WTC11 (cell line): ENCODE measurements around the gene TGIF1.

Experiments used
- ELF4 ChIP-seq: sonication (generic); formaldehyde crosslinking; IDR thresholded peaks from 2 replicates; pipeline ENCODE4 v1.8.1; 2022; ENCODE audit warnings: low read depth, mild to moderate bottlenecking, moderate library complexity, missing genetic modification reagents
- FOXP1 ChIP-seq: sonication (generic); formaldehyde crosslinking; IDR thresholded peaks from 2 replicates; pipeline ENCODE4 v1.8.0; 2022; ENCODE audit warnings: missing genetic modification reagents, mild to moderate bottlenecking, moderate library complexity, borderline replicate concordance
- HMGA2 ChIP-seq: fragments of 250-450 bp; sonication (Bioruptor Pico); IDR thresholded peaks from 2 replicates; pipeline ENCODE4 v1.4.0; 2021; ENCODE audit warnings: mild to moderate bottlenecking, moderate library complexity
- KAT7 ChIP-seq: sonication (generic); formaldehyde crosslinking; IDR thresholded peaks from 2 replicates; pipeline ENCODE4 v1.8.1; 2023; ENCODE audit warnings: missing genetic modification reagents, mild to moderate bottlenecking, borderline replicate concordance
- MLX ChIP-seq: sonication (generic); formaldehyde crosslinking; IDR thresholded peaks from 2 replicates; pipeline ENCODE4 v1.8.1; 2023; ENCODE audit warnings: mild to moderate bottlenecking, missing genetic modification reagents, moderate library complexity
- NR3C1 ChIP-seq: sonication (generic); formaldehyde crosslinking; conservative IDR thresholded peaks from 2 replicates; pipeline ENCODE4 v1.8.1; 2023; ENCODE audit warnings: low read depth, mild to moderate bottlenecking, missing genetic modification reagents
- PREB ChIP-seq: sonication (generic); formaldehyde crosslinking; IDR thresholded peaks from 2 replicates; pipeline ENCODE4 v1.8.1; 2022; ENCODE audit warnings: mild to moderate bottlenecking, missing genetic modification reagents, moderate library complexity, borderline replicate concordance
- SMAD3 ChIP-seq: sonication (generic); formaldehyde crosslinking; IDR thresholded peaks from 2 replicates; pipeline ENCODE4 v1.8.0; 2022; ENCODE audit warnings: missing genetic modification reagents, mild to moderate bottlenecking, borderline replicate concordance
- ZBTB21 ChIP-seq: sonication (generic); formaldehyde crosslinking; IDR thresholded peaks from 2 replicates; pipeline ENCODE4 v1.8.1; 2023; ENCODE audit warnings: mild to moderate bottlenecking, missing genetic modification reagents, borderline replicate concordance
- ZNF263 ChIP-seq: sonication (generic); formaldehyde crosslinking; IDR thresholded peaks from 2 replicates; pipeline ENCODE4 v1.8.1; 2022; ENCODE audit warnings: low read depth, mild to moderate bottlenecking, moderate library complexity, missing genetic modification reagents
- TF ChIP-seq, protein P1 (sequence below): fragments of 200-600 bp; IDR thresholded peaks from 2 replicates; pipeline ENCODE4 v1.8.0; 2022; ENCODE audit warnings: antibody characterized with exemption
- TF ChIP-seq, protein P2 (sequence below): sonication (generic); formaldehyde crosslinking; conservative IDR thresholded peaks from 2 replicates; pipeline ENCODE4 v1.8.1; 2022; ENCODE audit warnings: mild to moderate bottlenecking, missing genetic modification reagents
- TF ChIP-seq, protein P3 (sequence below): sonication (generic); formaldehyde crosslinking; IDR thresholded peaks from 2 replicates; pipeline ENCODE4 v1.8.0; 2022; ENCODE audit warnings: mild to moderate bottlenecking, missing genetic modification reagents

- TF ChIP-seq, protein P1, sequence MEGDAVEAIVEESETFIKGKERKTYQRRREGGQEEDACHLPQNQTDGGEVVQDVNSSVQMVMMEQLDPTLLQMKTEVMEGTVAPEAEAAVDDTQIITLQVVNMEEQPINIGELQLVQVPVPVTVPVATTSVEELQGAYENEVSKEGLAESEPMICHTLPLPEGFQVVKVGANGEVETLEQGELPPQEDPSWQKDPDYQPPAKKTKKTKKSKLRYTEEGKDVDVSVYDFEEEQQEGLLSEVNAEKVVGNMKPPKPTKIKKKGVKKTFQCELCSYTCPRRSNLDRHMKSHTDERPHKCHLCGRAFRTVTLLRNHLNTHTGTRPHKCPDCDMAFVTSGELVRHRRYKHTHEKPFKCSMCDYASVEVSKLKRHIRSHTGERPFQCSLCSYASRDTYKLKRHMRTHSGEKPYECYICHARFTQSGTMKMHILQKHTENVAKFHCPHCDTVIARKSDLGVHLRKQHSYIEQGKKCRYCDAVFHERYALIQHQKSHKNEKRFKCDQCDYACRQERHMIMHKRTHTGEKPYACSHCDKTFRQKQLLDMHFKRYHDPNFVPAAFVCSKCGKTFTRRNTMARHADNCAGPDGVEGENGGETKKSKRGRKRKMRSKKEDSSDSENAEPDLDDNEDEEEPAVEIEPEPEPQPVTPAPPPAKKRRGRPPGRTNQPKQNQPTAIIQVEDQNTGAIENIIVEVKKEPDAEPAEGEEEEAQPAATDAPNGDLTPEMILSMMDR: no peak
- TF ChIP-seq ZBTB21 (CRISPR knock-in tag) (no peak), ELF4 (no peak), HMGA2 (CRISPR knock-in tag) (no peak), FOXP1 (CRISPR knock-in tag) (no peak), NR3C1 (CRISPR knock-in tag) (no peak), PREB (CRISPR knock-in tag) (no peak), KAT7 (CRISPR knock-in tag) (no peak), SMAD3 (CRISPR knock-in tag) (no peak), MLX (CRISPR knock-in tag) (no peak), ZNF263 (CRISPR knock-in tag) (no peak)
- TF ChIP-seq, protein P2, sequence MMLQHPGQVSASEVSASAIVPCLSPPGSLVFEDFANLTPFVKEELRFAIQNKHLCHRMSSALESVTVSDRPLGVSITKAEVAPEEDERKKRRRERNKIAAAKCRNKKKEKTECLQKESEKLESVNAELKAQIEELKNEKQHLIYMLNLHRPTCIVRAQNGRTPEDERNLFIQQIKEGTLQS (CRISPR knock-in tag): no peak
- TF ChIP-seq, protein P3, sequence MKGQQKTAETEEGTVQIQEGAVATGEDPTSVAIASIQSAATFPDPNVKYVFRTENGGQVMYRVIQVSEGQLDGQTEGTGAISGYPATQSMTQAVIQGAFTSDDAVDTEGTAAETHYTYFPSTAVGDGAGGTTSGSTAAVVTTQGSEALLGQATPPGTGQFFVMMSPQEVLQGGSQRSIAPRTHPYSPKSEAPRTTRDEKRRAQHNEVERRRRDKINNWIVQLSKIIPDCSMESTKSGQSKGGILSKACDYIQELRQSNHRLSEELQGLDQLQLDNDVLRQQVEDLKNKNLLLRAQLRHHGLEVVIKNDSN (CRISPR knock-in tag): no peak
Observed at GRCh38 chr18:3400567-3401296, 49.2 kb upstream of the TGIF1 start.
